Middle frontal gyrus (tissue), 1 donor: ENCODE measurements around the gene FMNL3.
"Not testable (repeated sequence)": the region's sequence is repeated elsewhere in the genome, so short reads cannot be mapped to it uniquely, and the experiment has no call there.

Source experiments
- DNase-seq: peaks from one replicate; pipeline ENCODE4 v3.0.0-alpha.2; 2015; ENCODE audit warnings: low spot score; ENCODE audit errors: extremely low spot score

The FMNL3 gene

DNA sequence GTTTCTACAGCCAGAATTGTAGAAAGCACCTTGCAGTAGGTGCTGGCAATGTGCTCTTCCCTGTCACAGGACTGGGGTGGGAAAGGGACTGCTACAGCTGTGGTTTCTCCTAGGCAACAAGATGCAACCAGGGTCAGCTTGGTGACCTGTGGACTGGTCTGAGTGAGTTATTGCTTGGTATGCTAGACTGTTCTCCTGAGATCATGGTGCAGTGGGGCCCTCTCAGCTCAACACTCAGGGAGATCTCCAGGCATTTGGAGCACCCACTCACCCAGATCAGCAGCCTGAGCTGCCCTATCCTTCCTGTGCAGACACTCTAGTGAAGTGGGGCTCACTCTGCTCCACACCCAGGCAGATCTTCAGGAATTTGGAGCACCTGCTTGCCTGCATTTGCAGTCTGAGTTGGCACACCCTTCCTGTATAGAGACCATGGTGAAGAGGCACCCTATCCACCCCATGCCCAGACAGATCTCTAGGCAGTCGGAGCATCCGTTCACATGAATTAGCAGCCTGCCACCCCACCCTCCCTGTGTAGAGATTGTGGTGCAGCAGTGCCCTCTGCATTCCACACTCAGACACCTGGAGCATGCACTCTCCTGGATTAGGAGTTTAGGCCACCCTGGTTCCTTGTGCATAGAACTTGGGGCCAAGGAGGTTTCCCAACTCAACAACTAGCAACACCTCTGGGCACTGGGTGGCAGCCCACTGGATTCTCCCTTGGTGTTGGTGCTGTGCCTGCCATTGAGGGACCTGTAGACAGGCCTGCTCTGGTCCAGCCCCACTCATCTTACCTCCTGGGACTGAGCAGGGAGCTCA lies 97.9 kb downstream of the FMNL3 start:
- no peak for DNase-seq

DNA sequence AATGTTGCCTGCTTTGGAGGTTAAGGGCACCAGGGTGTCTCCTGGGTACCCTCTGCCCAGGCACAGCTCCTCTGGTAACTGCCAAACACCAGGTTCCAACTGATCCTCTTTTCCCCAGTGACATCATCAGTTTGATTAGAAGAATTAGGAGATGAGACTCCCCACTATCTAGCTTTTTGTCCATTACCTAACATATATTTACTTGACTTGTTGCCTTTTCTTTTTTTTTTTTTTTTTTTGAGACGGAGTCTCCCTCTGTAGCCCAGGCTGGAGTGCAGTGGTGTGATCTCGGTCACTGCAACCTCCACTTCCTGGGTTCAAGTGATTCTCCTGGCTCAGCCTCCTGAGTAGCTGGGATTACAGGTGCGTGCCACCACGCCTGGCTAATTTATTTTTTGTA lies 101.7 kb downstream of the FMNL3 start, which contains the start of gene FAM186B:
TSS of gene FAM186B (minus strand) at position 101 of the 400 bp plus-strand sequence. CDS start 162 bp downstream, outside the sequence.
- not testable (repeated sequence) for DNase-seq

DNA sequence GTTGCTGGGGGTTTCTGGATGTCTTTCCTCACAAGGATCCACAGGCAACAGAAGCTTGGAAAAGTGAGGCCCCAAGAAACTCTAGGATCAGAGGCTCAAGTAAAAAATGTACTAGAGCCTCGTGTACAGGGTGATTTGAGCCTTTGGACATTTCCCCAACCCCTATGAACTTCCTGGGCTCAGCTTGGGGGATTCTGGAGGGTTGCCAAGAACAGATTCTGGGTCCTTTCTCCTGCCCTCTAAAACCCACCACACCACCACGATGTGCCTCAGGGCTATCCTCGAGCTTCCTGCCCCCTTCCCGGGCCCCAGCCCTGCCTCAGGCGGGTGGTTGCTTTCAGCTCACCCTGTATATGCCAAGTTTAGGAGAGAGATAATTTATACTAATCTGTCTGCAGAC lies 102.3 kb downstream of the FMNL3 start:
- no peak for DNase-seq

DNA sequence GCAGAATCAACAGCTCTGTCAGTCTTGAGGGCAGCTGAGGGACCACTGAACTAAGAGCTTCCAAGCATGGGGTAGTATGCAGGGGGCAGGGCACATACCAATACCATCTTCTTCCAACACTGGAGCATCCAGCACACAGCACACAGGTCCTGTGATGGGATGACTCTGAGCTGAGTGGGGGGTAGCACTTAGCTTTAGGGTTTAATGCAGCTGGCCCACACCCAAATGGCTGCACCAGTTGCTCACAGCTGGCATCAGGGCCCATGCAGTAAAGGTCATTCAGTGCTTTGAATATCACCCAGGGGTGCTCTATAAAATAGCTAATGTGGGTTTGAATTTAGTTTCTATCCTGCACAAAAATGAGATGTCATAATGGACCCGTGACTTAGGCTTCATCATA lies 103.5 kb downstream of the FMNL3 start:
- no peak for DNase-seq

DNA sequence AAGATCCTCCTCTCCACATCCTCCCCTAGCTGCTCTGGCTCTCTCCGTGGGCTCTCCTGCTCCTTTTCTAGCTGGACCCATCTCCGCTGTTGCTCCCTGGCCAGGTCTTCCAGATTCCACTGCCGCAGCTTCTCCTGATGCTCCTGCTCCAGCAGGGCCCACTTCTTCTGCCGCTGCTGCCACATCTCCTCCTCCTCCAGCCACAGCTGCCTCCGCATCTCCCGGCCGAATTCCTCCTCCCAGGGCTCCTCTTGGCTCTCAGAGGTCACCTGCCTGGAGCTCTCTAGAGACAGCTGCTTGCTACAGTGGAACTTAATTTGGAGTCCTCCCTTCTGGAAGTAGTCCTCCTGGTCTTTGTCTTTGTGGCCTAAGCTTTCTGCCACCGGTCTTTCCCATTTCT lies 107.2 kb downstream of the FMNL3 start:
- no peak for DNase-seq

DNA sequence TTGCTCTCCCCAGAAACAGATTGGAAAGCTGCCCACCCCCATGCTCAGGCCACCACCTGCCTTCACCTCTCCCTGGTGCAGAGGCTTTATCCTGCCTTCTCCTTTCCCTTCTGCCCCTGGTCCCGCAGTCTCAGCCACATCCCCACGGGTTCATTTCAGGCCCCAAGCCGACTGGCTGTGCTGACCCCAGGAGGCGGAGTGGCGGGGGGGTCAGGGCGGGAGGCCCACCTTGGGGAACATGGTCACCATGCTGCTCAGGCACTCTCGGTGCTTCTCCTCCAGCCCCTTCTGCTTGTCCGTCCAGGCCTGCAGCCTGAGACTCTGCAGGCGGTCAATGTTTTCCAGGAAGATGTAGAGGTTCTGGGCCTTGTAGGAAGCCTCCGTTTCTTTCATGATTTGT lies 108.7 kb downstream of the FMNL3 start:
- no peak for DNase-seq

DNA sequence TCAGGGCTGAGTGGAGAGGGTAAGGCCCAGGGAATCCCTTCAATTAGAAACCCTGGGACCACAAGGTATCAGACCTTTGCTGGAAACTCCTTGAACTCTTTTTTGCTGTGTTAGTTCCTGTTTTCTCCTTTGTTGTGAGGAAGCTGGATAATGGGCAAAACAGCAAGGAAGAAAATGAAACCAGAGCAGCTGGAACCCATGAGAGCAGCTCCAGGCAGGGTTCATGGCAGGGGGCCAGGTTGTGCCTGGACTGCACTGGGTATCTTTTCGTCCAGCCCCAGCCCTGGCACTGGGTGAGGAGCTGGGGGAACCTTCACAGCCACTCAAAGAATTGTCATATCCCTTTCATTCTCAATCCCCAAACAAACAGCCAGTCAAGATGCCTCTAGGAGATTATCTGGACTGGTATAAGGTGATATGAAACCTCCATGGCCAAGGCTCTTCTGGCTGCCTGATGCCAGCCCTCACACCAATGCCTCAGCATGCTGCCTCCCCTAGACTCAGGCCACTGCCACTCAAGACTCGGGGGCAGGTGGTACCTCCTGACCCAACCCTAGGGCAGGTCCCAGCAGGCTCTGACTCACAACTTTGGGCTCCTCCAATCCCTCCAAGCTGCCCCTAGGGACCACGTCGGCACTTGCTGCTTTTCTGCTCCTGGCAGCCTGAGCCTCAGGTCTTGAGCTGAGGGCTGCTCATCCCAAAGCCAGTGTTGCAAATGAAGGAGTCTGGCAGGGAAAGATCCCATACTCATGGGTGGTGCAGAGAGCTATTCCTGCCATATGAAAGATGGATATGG lies 118.3 kb downstream of the FMNL3 start:
- no peak for DNase-seq

DNA sequence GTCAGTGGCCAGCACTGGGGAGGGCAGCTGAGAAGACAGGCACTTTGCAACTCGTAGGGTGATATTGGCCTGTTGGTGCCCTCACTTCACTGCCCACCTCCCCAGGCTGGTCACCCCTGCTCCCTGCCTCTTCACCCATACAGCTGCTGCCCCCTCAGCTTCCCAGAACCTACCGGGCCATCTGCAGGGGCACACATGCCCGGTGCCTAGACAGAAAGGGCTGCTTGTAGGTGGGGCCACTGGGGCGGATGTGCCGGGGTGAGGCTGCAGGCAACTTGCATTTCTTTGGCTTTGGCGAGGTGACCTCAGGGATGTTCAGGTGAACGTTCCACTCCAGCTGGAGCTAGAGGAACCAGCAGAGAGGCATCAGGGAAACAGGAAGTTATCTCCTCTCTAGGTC lies 118.9 kb downstream of the FMNL3 start:
- no peak for DNase-seq

DNA sequence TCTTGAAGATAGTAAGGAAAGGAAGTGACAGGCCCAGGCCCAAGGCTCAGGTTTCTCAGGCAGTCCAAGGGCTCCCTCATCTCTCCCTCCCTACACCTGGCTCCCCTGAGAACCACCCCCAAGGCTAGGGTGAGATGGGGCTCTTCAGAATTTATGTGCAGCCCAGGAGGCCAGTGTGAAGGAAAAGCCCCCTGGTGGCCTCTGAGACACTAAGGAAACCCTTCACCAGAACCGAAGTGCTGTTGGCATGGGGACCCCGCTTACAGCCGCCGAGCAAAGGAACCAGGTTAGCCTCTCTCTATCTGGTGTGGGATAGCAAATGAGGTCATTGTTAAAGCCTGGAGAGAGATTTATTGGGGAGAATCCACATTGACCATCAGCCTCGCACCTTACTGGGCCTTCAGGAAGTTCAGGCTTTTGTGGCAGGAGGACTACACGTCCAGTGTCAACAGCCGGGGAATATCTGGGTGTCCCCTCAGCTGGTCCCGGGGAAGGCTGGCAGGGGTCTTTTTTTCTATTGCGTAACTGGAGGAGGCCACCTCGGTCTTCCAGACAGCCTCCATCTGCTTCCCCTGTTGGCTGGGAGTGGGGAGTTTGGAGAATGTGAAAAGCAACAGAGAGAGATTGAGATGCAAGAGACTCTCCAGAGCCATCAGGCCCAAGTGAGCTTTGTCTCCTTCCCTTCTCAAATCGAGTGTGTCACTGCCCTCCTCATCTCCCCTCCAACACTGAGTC lies 119.9 kb downstream of the FMNL3 start:
- DNase-seq, result no peak
